HG03103 (cell line): Measurements from ENCODE around the gene GYPA.
"Not testable (repeated sequence)": the region's sequence is repeated elsewhere in the genome, so short reads cannot be mapped to it uniquely, and the experiment has no call there.

ENCODE experiments used
- ATAC-seq: cut with Tn5 transposase; IDR thresholded peaks from one replicate; pipeline ENCODE4 v1.9.1; 2021; ENCODE audit warnings: low read depth; ENCODE audit not compliant: unreplicated experiment

Gene GYPA

DNA sequence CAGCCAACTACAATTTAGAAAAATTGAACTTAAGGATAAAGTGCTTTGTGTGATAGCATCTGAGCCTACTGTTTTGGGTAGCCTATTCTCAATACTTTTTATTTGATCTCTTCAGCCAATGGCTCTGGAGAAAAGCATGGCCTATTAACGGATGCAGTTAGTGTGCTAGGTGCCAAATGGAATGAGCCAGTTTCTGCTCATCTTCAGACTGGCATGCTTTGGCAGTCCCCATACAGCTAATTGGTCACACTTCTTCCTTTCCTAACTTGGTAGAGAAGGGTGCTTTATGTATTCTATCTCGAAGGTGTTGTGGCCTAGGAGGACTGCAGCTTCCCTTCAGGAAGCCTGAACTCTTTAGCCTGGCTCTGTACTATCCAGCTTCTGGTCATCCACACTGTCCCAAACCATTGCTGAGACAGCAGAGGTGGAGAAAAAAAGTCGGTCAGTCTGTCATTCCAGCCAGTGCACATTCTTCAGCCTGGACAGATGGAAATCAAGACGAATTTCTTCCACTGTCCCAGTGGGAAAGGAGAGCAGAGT, 11.1 kb downstream of the GYPA start:
- ATAC-seq, result not testable (repeated sequence)

DNA sequence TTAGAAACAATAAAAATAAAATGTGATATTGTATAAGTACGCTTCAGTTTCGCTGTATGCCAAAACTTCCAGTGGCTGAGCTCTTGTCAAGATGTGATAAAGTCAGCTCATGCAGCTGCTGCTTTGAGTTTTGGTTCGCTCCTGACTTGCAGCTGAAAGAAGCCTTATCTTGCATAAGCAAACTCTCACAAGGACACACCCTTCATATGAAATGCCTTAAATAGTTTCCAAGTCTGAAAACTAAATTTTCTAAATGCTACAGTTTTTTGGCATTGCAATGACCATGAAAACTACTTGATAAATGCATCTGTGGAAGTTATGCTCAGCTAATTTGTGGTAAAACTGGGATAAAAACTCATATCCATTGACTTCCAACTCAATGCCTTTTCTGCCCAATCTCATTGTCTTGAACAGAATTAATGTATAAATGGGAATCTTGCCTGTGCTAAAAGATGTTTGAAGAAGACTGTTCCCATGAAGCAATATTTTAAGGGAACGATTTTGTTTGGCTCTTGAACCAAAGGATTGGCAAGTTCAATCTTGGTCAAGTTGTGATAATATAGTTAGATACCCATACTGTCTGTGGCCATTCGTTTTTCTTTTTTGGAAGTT, 11.7 kb downstream of the GYPA start:
- ATAC-seq, result not testable (repeated sequence)

DNA sequence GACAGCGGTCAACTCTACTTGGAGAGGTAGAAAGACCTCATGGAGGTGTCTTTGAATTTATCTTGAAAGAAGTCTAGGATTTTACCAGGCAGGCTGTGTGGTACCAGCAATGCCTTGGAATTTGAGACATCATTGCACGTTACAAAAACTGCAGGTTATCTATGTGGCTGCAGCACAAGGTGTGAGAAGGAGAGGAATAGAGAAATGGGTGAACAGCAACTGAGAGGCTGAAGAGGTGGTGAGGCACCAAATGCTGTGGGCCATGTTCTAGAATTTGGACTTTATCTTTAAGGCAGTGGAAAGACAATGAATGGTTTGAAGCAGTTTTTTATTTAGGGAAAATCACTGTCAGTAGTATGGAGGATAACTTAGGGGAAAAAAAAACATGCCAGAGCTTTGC, 15.4 kb downstream of the GYPA start:
- not testable (repeated sequence) for ATAC-seq

DNA sequence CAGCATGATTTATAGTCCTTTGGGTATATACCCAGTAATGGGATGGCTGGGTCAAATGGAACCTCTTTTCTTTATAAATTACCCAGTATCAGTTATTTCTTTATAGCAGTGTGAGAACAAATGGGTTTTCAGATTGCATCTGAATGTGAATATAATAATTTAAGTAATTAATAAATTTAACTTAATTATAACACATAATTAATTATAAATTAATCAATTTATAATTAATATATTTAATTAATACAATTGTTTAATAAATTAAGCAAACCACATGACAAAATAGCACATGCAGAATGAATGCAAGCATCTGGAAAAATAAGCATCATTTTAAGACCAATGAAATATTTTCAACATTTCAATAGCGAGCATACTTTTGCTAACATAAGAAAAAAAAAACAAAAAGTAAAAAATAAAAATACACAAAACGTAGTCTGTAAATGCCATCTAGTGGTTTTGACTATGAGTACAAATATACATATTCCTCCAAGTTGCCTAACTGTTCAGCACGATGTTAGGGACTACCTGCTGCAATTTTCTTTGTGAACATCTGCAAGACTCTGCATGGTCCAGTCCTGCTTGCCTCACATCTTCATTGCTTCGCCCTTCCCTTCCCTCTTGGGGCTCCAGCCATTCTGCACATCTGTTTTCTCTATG, 16.4 kb downstream of the GYPA start:
- ATAC-seq, result not testable (repeated sequence)

DNA sequence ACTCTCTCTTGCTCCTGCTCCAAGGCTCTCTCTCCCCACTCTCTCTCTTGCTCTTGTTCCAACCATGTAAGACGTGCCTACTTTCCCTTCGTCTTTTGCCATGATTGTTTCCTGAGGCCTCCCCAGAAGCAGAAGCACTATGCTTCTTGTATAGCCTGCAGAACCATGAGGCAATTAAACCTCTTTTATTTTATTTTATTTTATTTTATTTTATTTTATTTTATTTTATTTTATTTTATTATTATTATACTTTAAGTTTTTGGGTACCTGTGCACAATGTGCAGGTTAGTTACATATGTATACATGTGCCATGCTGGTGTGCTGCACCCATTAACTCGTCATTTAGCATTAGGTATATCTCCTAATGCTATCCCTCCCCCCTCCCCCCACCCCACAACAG, 17.2 kb downstream of the GYPA start:
- not testable (repeated sequence) for ATAC-seq

DNA sequence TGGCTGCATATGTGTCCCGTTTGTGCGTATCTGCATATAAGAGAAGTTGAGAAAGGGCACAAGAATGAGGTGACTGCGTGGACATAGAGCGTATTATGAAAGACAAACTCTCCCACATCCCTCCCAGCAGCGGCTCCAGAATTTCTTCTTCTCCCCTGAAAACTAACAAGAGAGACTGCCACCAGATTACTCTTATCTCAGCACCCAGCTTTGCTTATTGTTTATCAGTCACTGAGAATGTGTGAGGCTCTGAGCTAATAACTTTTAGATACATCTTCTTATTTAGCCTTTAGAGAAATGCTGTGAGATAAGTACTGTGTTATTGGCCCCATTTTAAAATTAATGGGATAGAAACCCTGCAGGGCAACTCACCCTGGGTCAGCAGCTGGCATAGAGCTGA, 20.8 kb downstream of the GYPA start:
- ATAC-seq, result not testable (repeated sequence)

DNA sequence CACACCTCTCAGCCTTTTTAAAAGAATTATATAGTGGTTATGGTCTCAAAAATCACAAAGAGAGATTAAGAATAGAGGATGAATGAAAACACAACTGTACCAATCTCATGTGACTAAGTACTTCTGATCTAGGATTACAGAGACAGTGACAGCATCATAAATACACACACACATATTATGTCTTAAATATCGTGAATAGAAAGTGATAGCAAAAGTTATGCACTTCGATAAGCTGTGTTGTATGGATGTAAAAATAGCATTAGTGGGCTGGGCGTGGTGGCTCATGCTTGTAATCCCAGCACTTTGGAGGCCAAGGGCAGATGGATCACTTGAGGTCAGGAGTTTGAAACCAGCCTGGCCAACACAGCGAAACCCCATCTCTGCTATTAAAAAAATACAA, 25.0 kb downstream of the GYPA start:
- ATAC-seq, result no peak

DNA sequence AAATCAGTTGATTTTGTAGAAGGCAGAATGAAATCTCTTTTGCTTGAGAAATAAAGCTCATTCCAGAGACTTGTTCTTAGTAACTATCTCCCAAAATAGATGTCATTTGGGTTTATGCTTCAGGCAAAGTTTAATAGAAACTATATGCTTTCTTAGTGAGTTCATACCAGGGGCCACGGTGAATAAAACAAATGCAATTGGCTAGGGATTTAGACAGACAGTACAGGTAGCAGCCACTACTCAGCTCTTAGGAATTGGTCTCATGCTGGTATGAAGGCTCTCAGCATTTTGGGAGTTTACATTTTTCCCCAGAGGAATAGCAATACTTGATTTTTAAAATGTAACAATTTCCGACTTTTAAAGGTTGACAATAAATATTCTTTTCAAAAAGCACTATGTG, 27.0 kb downstream of the GYPA start:
- no peak for ATAC-seq

DNA sequence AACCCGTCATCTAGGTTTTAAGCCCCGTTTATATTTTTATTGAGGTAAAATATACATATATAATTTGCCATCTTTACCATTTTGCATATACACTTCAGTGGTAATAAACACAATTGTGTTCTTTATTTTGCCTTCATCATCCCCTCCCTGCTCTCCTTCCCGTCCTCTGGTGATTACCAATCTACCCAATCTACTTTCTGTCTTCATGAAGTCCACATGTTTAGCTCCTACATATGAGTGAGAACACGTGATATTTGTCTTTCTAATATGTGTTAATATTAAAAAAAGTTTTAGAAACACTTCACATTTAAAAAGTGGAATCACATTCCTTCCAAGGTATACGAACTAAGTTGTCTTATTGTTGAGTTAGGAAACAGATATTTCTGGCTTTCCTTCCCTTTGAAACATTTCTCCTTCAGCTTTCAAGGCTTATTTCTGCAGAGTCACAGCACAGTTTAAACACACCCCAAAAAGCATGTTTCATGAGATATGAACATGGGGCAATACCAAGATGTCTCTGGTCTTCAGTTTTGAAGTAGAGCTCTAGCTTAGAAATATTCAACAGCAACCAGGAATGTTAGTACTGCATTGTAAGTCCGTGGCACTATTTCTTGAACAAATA, 35.9 kb downstream of the GYPA start:
- no peak for ATAC-seq

DNA sequence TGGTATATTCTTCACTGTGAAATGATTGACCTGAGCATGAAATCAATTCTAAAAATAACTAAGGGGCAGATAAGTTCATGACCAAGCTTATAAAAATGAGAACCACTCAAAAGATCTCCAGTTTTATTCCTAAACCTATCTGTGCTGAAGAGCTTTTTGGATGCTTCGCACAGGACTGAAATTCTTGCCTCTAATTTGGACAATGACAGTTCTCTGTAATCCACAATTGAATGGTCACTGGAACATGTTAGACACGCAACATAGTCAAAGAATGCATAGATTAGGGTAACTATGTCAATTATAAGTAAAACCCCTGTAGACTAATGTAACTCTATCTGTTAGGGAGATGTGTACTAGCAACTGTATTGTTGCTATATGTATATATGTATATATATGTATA, 42.7 kb downstream of the GYPA start:
- not testable (repeated sequence) for ATAC-seq

DNA sequence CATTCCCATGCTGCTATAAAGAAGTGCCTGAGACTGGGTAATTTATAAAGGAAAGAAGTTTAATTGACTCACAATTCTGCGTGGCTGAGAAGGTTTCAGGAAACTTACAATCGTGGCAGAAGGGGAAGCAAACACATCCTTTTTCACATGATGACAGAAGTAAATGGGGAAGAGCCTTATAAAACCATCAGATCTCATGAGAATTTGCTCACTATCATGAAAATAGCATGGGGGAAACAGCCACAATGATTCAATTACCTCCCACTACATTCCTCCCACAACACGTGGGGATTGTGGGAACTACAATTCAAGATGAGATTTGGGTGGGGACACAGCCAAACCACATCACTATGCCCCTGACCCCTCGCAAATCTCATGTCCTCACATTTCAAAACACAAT, 46.5 kb downstream of the GYPA start:
- not testable (repeated sequence) for ATAC-seq

DNA sequence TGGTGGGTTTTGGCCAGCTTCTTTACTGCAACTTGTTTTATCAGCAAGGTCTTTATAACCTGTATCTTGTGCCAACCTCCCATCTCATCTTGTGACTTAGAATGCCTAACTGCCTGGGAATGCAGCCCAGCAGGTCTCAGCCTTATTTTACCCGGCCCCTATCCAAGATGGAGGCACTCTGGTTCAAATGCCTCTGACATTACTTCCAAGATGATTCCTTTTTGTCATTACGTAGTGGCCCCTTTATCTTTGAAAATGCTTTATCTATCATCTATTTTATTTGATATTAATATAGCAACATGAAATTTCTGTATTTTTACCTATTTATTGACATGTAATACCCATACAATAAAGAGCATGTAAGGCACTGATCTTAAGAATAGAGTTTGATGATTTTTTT, 49.3 kb downstream of the GYPA start:
- ATAC-seq, result not testable (repeated sequence)

DNA sequence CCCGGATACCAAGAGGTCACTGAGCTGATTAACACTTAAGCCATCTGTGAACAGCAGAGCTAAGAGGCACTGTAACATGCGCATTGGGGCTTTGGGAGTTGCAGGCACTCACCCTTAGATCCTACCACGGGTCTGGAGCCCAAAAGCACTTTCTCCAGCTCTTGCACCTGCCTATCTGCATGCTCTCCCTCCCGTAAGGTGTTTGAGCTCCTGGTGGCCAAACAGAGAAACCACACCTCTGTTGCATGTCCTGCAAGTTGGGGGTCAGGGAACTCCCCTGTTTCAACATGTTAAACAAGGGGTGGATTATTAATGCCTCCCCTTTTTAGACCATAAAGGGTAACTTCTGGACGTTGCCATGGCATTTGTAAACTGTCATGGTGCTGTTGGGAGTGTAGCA, 49.8 kb downstream of the GYPA start:
- ATAC-seq, result no peak

DNA sequence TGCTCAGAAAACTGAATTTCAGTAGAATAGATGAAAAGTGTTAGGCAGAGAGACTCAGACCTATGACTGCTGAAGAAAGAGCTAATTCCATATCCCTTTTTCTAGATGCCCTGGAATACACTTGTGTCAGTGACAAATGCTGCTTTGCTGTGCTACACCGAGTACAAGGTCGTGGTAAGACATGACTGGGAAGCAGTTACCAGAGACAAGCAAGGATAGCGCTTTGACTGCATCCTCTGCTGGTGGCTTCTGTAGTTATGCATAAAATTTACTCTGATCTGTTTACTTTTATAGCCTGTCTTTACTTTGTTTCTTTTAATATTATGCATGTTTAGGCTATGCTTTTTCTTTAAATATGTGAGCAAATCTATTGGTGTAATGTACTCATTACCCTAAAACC, 58.5 kb downstream of the GYPA start:
- not testable (repeated sequence) for ATAC-seq

DNA sequence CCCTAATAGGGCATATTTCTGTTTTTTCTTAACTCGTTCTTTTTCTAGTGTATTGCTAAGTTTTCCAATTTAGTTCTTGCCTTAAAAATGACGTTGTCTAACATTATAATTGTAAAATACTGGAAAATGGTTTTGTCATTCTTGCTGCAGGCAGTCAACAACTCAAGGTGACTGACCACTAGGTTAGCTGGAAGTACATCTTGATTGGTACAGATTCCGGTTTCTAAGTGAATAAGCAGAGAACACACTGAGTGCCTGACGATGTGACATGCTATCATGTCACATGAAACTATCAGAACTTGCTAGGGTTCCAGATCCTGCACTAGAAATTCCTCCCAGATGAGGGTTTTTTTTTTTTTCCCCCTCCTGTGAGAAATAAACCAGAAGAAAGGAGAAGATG, 60.4 kb downstream of the GYPA start:
- ATAC-seq, result not testable (repeated sequence)

DNA sequence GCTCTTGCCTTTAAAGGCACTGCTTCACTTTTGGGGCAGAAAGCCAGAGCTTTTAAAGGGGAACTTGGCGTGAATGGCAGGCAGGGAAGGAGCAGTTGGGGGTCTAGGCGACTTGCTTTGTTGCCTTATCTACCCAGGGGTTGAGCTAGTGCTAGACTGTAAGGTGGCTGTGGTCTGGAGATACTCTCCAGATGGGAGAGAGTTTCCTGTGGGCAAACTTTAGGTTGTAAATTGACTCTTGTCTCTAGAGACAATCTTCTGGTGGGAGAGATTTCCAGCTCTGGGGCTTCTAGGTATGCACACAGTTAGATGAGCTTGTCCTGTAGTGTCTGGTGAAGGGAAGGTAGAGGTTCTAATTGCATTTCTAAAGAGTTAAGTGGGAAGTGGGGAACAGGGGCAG, 61.8 kb downstream of the GYPA start:
- ATAC-seq, result not testable (repeated sequence)

DNA sequence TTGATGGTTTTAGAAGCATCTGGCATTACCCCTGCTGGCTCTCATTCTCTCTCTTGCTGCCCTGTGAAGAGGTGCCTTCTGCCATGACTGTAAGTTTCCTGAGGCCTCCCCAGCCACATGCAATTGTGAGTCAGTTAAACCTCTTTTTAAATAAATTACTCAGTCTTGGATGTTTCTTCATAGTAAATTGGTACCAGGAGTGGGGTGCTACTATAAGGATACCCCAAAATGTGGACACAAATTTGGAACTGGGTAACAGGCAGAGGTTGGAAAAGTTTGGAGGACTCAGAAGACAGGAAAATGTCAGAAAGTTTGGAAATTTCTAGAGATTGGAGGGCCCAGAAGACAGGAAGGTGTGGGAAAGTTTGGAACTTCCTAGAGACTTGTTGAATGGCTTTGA, 79.0 kb downstream of the GYPA start:
- not testable (repeated sequence) for ATAC-seq

DNA sequence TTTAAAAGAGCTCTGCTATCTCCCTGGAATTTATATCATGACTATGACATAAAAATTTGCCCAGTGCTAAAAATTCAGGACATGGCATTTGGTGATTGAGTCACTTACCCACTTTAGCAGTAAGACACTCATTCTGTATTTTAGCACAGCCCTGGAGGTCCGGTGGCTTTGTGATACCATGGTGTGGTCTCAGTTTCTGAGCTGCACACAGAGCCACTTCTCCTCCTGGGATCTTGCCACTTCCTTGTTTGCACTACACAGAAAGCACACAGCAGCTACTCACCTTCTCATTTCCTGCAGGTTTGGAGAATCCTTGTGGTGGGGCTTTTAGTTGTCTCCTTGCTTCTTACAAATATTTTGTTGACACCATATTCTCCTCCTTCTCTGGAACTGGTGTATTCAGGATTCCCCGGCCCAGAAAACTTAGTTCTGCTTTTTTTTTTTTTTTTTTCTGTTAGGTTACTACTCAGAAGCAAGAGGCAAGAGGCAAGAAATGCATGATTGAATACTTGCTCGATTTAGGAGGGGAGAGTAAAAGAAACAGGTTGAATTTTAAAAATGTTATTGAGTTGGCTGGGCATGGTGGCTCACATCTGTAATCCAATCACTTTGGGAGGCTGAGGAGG, 80.2 kb downstream of the GYPA start:
- not testable (repeated sequence) for ATAC-seq
